HepG2 (cell line): ENCODE measurements around the gene CALU. TPM values are rescaled to one million over a fixed set of nuclear protein-coding genes. Genes with fewer than 3 reads are reported as not detected.

ENCODE experiments used
- CTCF ChIP-seq: sonication (generic); formaldehyde crosslinking; IDR thresholded peaks from 2 replicates; pipeline ENCODE4 v1.5.0; 2020; ENCODE audit warnings: mild to moderate bottlenecking, missing genetic modification reagents, moderate library complexity
- EZH2 ChIP-seq: conservative IDR thresholded peaks from 2 replicates; pipeline ENCODE4 v1.6.1; 2012; ENCODE audit warnings: mild to moderate bottlenecking, low read depth, low read length, moderate library complexity
- HIVEP1 ChIP-seq: sonication (generic); formaldehyde crosslinking; IDR thresholded peaks from 2 replicates; pipeline ENCODE4 v1.4.0; 2020; ENCODE audit warnings: mild to moderate bottlenecking, missing genetic modification reagents
- KDM4B ChIP-seq: sonication (generic); formaldehyde crosslinking; IDR thresholded peaks from 2 replicates; pipeline ENCODE4 v1.4.0; 2020; ENCODE audit warnings: missing genetic modification reagents
- MZF1 ChIP-seq: sonication (generic); formaldehyde crosslinking; IDR thresholded peaks from 2 replicates; pipeline ENCODE4 v1.8.1; 2023; ENCODE audit warnings: mild to moderate bottlenecking, missing genetic modification reagents, borderline replicate concordance
- NAIF1 ChIP-seq: sonication (generic); formaldehyde crosslinking; IDR thresholded peaks from 2 replicates; pipeline ENCODE4 v1.5.0; 2020; ENCODE audit warnings: mild to moderate bottlenecking, missing genetic modification reagents, borderline replicate concordance
- NFE2 ChIP-seq: sonication (generic); formaldehyde crosslinking; IDR thresholded peaks from 2 replicates; pipeline ENCODE4 v1.4.0; 2020; ENCODE audit warnings: missing genetic modification reagents
- NFIB ChIP-seq: sonication (generic); formaldehyde crosslinking; IDR thresholded peaks from 2 replicates; pipeline ENCODE4 v1.9.0; 2021; ENCODE audit warnings: missing genetic modification reagents, mild to moderate bottlenecking, borderline replicate concordance
- PHB2 ChIP-seq: fragments of 450-650 bp; IDR thresholded peaks from 2 replicates; pipeline ENCODE4 v1.6.1; 2018; ENCODE audit not compliant: partially characterized antibody
- POLR2AphosphoS2 ChIP-seq: IDR thresholded peaks from 2 replicates; pipeline ENCODE4 v1.6.1; 2011; ENCODE audit warnings: low read depth, low read length, improper control_type of control experiment
- SALL1 ChIP-seq: sonication (generic); formaldehyde crosslinking; IDR thresholded peaks from 2 replicates; pipeline ENCODE4 v1.8.0; 2022; ENCODE audit warnings: mild to moderate bottlenecking, missing genetic modification reagents
- TCF7 ChIP-seq: sonication (generic); IDR thresholded peaks from 2 replicates; pipeline ENCODE4 v1.6.1; 2016; ENCODE audit warnings: antibody characterized with exemption, low read depth
- ZNF138 ChIP-seq: sonication (generic); formaldehyde crosslinking; IDR thresholded peaks from 2 replicates; pipeline ENCODE4 v1.5.0; 2020; ENCODE audit warnings: mild to moderate bottlenecking, low read depth, missing genetic modification reagents
- ZNF577 ChIP-seq: sonication (generic); formaldehyde crosslinking; IDR thresholded peaks from 2 replicates; pipeline ENCODE4 v1.4.0; 2020; ENCODE audit warnings: mild to moderate bottlenecking, low read depth, missing genetic modification reagents, borderline replicate concordance
- ZNF720 ChIP-seq: sonication (generic); formaldehyde crosslinking; IDR thresholded peaks from 2 replicates; pipeline ENCODE4 v1.4.0; 2020; ENCODE audit warnings: missing genetic modification reagents
- ZNF737 ChIP-seq: sonication (generic); formaldehyde crosslinking; IDR thresholded peaks from 2 replicates; pipeline ENCODE4 v1.5.0; 2020; ENCODE audit warnings: missing genetic modification reagents, mild to moderate bottlenecking, borderline replicate concordance
- ZNF816 ChIP-seq: sonication (generic); formaldehyde crosslinking; IDR thresholded peaks from 2 replicates; pipeline ENCODE4 v1.8.0; 2022; ENCODE audit warnings: missing genetic modification reagents, mild to moderate bottlenecking, borderline replicate concordance
- polyA plus RNA-seq, 8 experiments: library from polyadenylated mRNA; depleted of rRNA in 3 of 8; stranded (reverse) in 7 of 8; unstranded in 1 of 8; fragments of >200 nt; fragmentation: Illumina TruSeq in 4 of 8; extraction: Trizol in 4 of 8; gene quantifications; 2 replicates each; pipeline versions ENCODE4 v1.2.1 to v1.2.3, GENCODE V29; 2011 to 2016; ENCODE audit warnings: low read depth in 4 of 8, missing spikeins in 1 of 8, mixed read lengths in 1 of 8; ENCODE audit not compliant: insufficient read depth in 1 of 8
- total RNA-seq, 5 experiments: library from RNA; depleted of rRNA; stranded (reverse); fragments of >200 nt; fragmentation: Illumina TruSeq; extraction: Trizol; gene quantifications; 2 replicates each; pipeline ENCODE4 v1.2.3, GENCODE V29; 2016; ENCODE audit warnings: low read depth in 1 of 5

CALU gene
- total and polyA plus RNA-seq, 2 of the 13 experiments (the other 11 are each of a cell fraction or from before 2014, with no cell fraction given), result 198 to 252 TPM

GRCh38 chr7:128774921-128775320 lies 35.8 kb downstream of the CALU start (continued):
- TF ChIP-seq MZF1 (CRISPR knock-in tag), result no peak
- TF ChIP-seq POLR2AphosphoS2, result 0 out of 2 replicates have a peak, but pooled peaks have one; percentile 0
- no peak for TF ChIP-seq ZNF737
- no peak for TF ChIP-seq NFIB (CRISPR knock-in tag)
- no peak for TF ChIP-seq PHB2
- TF ChIP-seq HIVEP1 (CRISPR knock-in tag), result no peak
- TF ChIP-seq TCF7, result no peak
- no peak for TF ChIP-seq KDM4B (CRISPR knock-in tag)
- peak; percentile 14; the same call in 1 of the 2 replicates for TF ChIP-seq SALL1 (CRISPR knock-in tag)
- TF ChIP-seq ZNF816, result no peak
- no peak for TF ChIP-seq ZNF720
- TF ChIP-seq NFE2 (CRISPR knock-in tag), result no peak
- no peak for TF ChIP-seq NAIF1 (CRISPR knock-in tag)
- TF ChIP-seq EZH2, result no peak
- no peak for TF ChIP-seq ZNF138 (CRISPR knock-in tag)
- no peak for TF ChIP-seq ZNF577 (CRISPR knock-in tag)
- TF ChIP-seq CTCF (CRISPR knock-in tag), result no peak
- TF ChIP-seq, all 625 proteins: peak for 10
